HEK293 (cell line): ENCODE measurements around the gene TAPBPL.

Experiments
- CTCF ChIA-PET: fragments of 350-600 bp; formaldehyde crosslinking; extraction: SDS; loops from one replicate; lab custom pipeline; 2021; ENCODE audit warnings: antibody characterized with exemption; lab: Yijun Ruan, JAX
- POLR2A ChIA-PET: fragments of 300-600 bp; formaldehyde crosslinking; extraction: SDS; loops from one replicate; lab custom pipeline; 2020; ENCODE audit warnings: antibody characterized with exemption, inconsistent platforms; lab: Yijun Ruan, JAX
- H3K27ac ChIP-seq: fragments of 200-500 bp; sonication (Bioruptor generic); 2 replicates; pipeline ENCODE4 v1.5.1; 2014; ENCODE audit warnings: low read depth, low read length, control low read depth, inconsistent platforms; ENCODE audit errors: extremely low read depth
- H3K36me3 ChIP-seq, 2 experiments: fragments of 200-500 bp in 1 of 2; sonication (Bioruptor generic) in 1 of 2; 1 replicate in 1 of 2; 2 replicates in 1 of 2; pipeline ENCODE4 v1.5.1; 2014 to 2017; ENCODE audit warnings: inconsistent platforms in 2 of 2, low read length in 2 of 2; ENCODE audit not compliant: control insufficient read depth in 2 of 2, insufficient read depth in 1 of 2
- H3K4me1 ChIP-seq: fragments of 200-500 bp; sonication (Bioruptor generic); 2 replicates; pipeline ENCODE4 v1.5.1; 2014; ENCODE audit warnings: mild to moderate bottlenecking, low read length, inconsistent platforms; ENCODE audit not compliant: control insufficient read depth, insufficient read depth
- H3K4me3 ChIP-seq: 2 replicates; pipeline ENCODE4 v1.5.1; 2011; ENCODE audit warnings: low read depth, mild to moderate bottlenecking, control low read depth, low read length, moderate library complexity
- H3K9me3 ChIP-seq: fragments of 200-500 bp; sonication (Bioruptor generic); 2 replicates; pipeline ENCODE4 v1.5.1; 2014; ENCODE audit warnings: low read depth, low read length, inconsistent platforms; ENCODE audit not compliant: control insufficient read depth, insufficient read depth
- EGR2 ChIP-seq: fragments of 450-650 bp; formaldehyde crosslinking; IDR thresholded peaks from 2 replicates; pipeline ENCODE4 v1.5.1; 2016; ENCODE audit warnings: low read depth, missing biosample characterization, missing genetic modification characterization
- FEZF1 ChIP-seq: fragments of 450-650 bp; formaldehyde crosslinking; IDR thresholded peaks from 2 replicates; pipeline ENCODE4 v1.5.1; 2016; ENCODE audit warnings: missing biosample characterization, missing genetic modification characterization
- IKZF3 ChIP-seq: fragments of 450-650 bp; IDR thresholded peaks from 2 replicates; pipeline ENCODE4 v1.5.0; 2018; ENCODE audit warnings: missing biosample characterization, mild to moderate bottlenecking, missing genetic modification characterization, moderate library complexity
- KLF16 ChIP-seq: fragments of 450-650 bp; formaldehyde crosslinking; IDR thresholded peaks from 2 replicates; pipeline ENCODE4 v1.5.1; 2017; ENCODE audit warnings: missing biosample characterization, missing genetic modification characterization
- MYNN ChIP-seq: fragments of 450-650 bp; formaldehyde crosslinking; IDR thresholded peaks from 2 replicates; pipeline ENCODE4 v1.5.1; 2016; ENCODE audit warnings: missing biosample characterization, missing genetic modification characterization, borderline replicate concordance
- MZF1 ChIP-seq: fragments of 450-650 bp; formaldehyde crosslinking; IDR thresholded peaks from 2 replicates; pipeline ENCODE4 v1.5.1; 2017; ENCODE audit warnings: missing biosample characterization, missing genetic modification characterization, borderline replicate concordance
- REPIN1 ChIP-seq: fragments of 450-650 bp; formaldehyde crosslinking; IDR thresholded peaks from 2 replicates; pipeline ENCODE4 v1.5.1; 2017; ENCODE audit warnings: missing biosample characterization, missing genetic modification characterization, low read depth
- SP2 ChIP-seq: fragments of 450-650 bp; formaldehyde crosslinking; IDR thresholded peaks from 2 replicates; pipeline ENCODE4 v1.5.1; 2016; ENCODE audit warnings: missing biosample characterization, missing genetic modification characterization
- ZFHX2 ChIP-seq: fragments of 450-650 bp; formaldehyde crosslinking; conservative IDR thresholded peaks from 2 replicates; pipeline ENCODE4 v1.5.1; 2016; ENCODE audit warnings: missing biosample characterization, missing genetic modification characterization
- ZNF121 ChIP-seq: fragments of 450-650 bp; formaldehyde crosslinking; IDR thresholded peaks from 2 replicates; pipeline ENCODE4 v1.5.1; 2016; ENCODE audit warnings: missing biosample characterization, missing genetic modification characterization
- ZNF248 ChIP-seq: fragments of 450-650 bp; formaldehyde crosslinking; IDR thresholded peaks from 2 replicates; pipeline ENCODE4 v1.5.1; 2017; ENCODE audit warnings: missing biosample characterization, missing genetic modification characterization
- ZNF274 ChIP-seq, 2 experiments: fragments of 200-500 bp in 1 of 2; fragments of 450-650 bp in 1 of 2; sonication (Bioruptor generic) in 1 of 2; formaldehyde crosslinking in 1 of 2; IDR thresholded peaks; 2 replicates each; pipeline versions ENCODE4 v1.5.1 to v1.6.1; 2014 to 2016; ENCODE audit warnings: borderline replicate concordance in 1 of 2, inconsistent platforms in 1 of 2, low read length in 1 of 2, missing biosample characterization in 1 of 2, missing genetic modification characterization in 1 of 2
- ZNF366 ChIP-seq: fragments of 450-650 bp; formaldehyde crosslinking; conservative IDR thresholded peaks from 2 replicates; pipeline ENCODE4 v1.5.1; 2016; ENCODE audit warnings: missing biosample characterization, missing genetic modification characterization
- ZNF530 ChIP-seq: fragments of 450-650 bp; formaldehyde crosslinking; IDR thresholded peaks from 2 replicates; pipeline ENCODE4 v1.5.1; 2016; ENCODE audit warnings: low read depth, missing biosample characterization, missing genetic modification characterization
- ZNF596 ChIP-seq: fragments of 450-650 bp; IDR thresholded peaks from 2 replicates; pipeline ENCODE4 v1.5.0; 2018; ENCODE audit warnings: missing biosample characterization, mild to moderate bottlenecking, missing genetic modification characterization, moderate library complexity
- ZNF600 ChIP-seq: fragments of 450-650 bp; formaldehyde crosslinking; IDR thresholded peaks from 2 replicates; pipeline ENCODE4 v1.5.1; 2016; ENCODE audit warnings: missing biosample characterization, missing genetic modification characterization
- ZNF776 ChIP-seq: fragments of 450-650 bp; formaldehyde crosslinking; IDR thresholded peaks from 2 replicates; pipeline ENCODE4 v1.5.0; 2017; ENCODE audit warnings: missing biosample characterization, missing genetic modification characterization, borderline replicate concordance
- ZNF792 ChIP-seq: fragments of 450-650 bp; formaldehyde crosslinking; IDR thresholded peaks from 2 replicates; pipeline ENCODE4 v1.5.1; 2016; ENCODE audit warnings: missing biosample characterization, missing genetic modification characterization
- TF ChIP-seq, protein P1 (sequence below): fragments of 450-650 bp; formaldehyde crosslinking; IDR thresholded peaks from 2 replicates; pipeline ENCODE4 v1.5.1; 2016; ENCODE audit warnings: missing biosample characterization, missing genetic modification characterization
- TF ChIP-seq, protein P2 (sequence below): fragments of 450-650 bp; formaldehyde crosslinking; IDR thresholded peaks from 2 replicates; pipeline ENCODE4 v1.5.1; 2017; ENCODE audit warnings: missing biosample characterization, missing genetic modification characterization

TAPBPL gene

DNA sequence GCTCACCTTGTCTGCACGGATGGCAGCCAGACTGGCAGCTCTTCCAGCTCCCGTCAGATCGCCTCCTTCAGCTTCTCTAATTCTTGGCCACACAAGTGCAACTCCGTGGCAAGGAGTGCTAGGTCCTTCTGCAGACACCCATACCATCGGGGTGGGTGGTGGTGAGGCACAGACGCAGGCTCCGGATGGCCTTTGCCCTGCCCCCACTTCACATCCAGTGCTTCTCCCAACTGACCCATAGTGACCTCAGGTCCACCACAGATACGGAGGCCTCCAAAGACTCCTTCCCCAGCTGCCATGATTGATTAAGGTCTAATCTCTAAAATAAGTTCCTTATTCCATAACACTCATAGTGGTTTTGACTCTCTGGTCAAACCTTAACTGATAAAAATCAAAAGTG lies 27.0 kb upstream of the TAPBPL start:
- ChIA-PET POLR2A (interaction anchor here (1.0 to 1.3 kb wide), 2 partner anchors 39 to 109 kb away, joined by 3 to 4 read pairs; partner anchors contain the start of gene GAPDH), CTCF (interaction anchor here (0.6 to 5.6 kb wide), 9 partner anchors 9 to 409 kb away, joined by 3 to 73 read pairs (median 6); no protein-coding TSS in a partner anchor)
- Histone ChIP-seq H3K4me3 (no peak overlapping the region), H3K36me3 (no peaks in the 10 kb centered on the region), H3K4me1 (no peaks in the 10 kb centered on the region), H3K27ac (no peak overlapping the region), H3K9me3 (no peaks in the 10 kb centered on the region)
- TF ChIP-seq, protein P1, sequence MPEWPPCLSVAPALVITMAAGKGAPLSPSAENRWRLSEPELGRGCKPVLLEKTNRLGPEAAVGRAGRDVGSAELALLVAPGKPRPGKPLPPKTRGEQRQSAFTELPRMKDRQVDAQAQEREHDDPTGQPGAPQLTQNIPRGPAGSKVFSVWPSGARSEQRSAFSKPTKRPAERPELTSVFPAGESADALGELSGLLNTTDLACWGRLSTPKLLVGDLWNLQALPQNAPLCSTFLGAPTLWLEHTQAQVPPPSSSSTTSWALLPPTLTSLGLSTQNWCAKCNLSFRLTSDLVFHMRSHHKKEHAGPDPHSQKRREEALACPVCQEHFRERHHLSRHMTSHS (tag by site-specific recombination) = no peak
- TF ChIP-seq ZNF600 (tag by site-specific recombination) = 0 out of 2 replicates have a peak, but pooled peaks have one; percentile 17

DNA sequence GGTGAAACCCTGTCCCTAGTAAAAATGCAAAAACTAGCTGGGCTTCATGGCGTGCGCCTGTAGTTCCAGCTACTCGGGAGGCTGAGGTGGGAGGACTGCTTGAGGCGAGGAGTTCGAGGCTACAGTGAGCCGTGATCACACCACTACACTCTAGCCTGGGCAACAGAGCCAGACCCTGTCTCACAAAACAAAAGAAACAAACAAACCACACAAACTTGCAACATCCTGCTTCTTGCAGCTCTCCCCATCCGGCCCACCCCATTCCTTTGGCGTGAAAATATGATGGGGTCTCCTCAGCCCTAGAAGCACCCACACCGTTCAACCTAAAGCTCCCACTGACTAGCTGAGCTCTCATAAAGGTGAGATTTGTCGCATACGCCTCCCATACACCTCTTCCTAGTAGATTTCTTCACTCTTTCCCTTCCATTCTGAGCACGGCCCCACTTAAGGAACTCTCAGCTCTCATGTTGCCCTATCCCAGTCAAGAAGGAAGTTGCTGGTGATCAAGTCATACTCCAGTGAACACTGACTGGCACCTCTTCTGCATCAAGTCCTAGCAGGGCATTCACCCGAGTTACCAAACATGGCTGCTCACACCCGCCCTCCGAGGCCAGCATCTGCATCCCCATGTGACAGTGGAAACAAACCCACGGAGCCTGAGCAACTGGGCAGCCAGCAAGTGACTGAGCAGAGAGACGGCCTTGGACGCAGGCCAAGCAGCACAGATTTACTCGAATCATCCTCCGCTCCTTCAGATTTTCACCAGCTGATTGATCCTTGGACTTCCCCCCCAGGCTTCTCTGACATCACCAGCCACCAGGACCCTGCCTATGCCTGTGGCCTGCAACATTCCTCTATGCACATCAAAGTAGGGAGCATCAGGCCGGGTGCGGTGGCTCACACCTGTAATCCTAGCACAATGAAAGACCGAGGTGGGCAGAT lies 26.0 kb upstream of the TAPBPL start:
- no peak overlapping the region for H3K27ac ChIP-seq
- 0 out of 2 replicates have a peak, but pooled peaks cover 4% of the 10 kb centered on the region for H3K4me1 ChIP-seq
- CTCF ChIA-PET = interaction anchor here (0.5 to 5.6 kb wide), 6 partner anchors 40 to 453 kb away, joined by 3 to 73 read pairs (median 3); no protein-coding TSS in a partner anchor
- POLR2A ChIA-PET = interaction anchor here (1.1 to 1.4 kb wide), 2 partner anchors 105 to 108 kb away, joined by 3 to 6 read pairs; partner anchors contain the start of gene GAPDH
- TF ChIP-seq ZNF121 (tag by site-specific recombination) = 0 out of 2 replicates have a peak, but pooled peaks have one; percentile 39
- TF ChIP-seq REPIN1 (tag by site-specific recombination) = no peak
- no peak overlapping the region for H3K4me3 ChIP-seq
- no peaks in the 10 kb centered on the region for H3K9me3 ChIP-seq
- H3K36me3 ChIP-seq = no peaks in the 10 kb centered on the region

DNA sequence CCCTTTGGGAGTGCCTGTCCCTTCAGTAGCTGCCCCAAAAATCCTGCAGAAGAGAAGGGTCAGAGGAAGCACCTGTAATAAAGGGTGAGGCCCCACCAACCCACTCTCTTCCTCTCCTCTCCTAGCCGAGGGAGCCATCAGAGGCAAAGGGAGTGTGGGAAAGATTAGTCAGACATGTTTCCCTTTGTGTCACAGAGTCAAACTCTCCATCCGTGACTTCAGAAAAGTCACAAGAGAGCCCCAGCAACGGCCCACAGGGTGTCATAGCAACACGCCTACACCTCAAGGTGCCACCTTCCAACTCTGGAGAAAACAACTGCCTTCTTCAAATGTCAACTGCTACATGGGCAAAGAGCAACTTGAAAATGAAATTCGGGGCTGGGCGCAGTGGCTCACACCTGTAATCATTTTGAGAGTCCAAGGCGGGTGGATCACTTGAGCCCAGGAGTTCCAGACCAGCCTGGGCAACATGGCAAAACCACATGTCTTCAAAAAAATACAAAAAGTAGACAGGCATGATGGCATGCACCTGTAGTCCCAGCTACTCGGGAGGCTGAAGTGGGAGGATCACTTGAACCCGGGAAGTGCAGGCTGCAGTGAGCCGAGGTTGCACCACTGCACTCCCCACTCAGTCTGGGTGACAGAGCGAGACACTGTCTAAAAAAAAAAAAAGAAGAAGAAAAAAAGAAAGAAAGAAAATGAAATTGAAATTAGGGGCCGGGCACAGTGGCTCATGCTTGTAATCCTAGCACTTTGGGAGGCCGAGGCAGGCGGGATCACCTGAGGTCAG lies 24.8 kb upstream of the TAPBPL start:
- no peaks in the 10 kb centered on the region for H3K9me3 ChIP-seq
- no peaks in the 10 kb centered on the region for H3K36me3 ChIP-seq
- no peak overlapping the region for H3K27ac ChIP-seq
- ChIA-PET POLR2A (interaction anchor here (0.7 kb wide), 1 partner anchor 636 kb away, joined by 3 read pairs; no protein-coding TSS in a partner anchor), CTCF (interaction anchor here (0.7 to 5.6 kb wide), 5 partner anchors 35 to 261 kb away, joined by 3 to 73 read pairs (median 7); no protein-coding TSS in a partner anchor)
- no peak; the same call in 1 of the 2 replicates for TF ChIP-seq EGR2
- TF ChIP-seq MZF1 (tag by site-specific recombination) = no peak
- no peak for TF ChIP-seq FEZF1 (tag by site-specific recombination)
- TF ChIP-seq ZNF248 (tag by site-specific recombination) = no peak
- no peak for TF ChIP-seq SP2 (tag by site-specific recombination)
- TF ChIP-seq ZNF274 (IDR thresholded peaks at IDR 0.05; ENCODE audit: low read length) = no peak
- no peak for TF ChIP-seq ZNF274 (tag by site-specific recombination; IDR thresholded peaks at IDR 0.05; ENCODE audit: borderline replicate concordance)
- no peak for TF ChIP-seq ZNF366 (tag by site-specific recombination)
- TF ChIP-seq IKZF3 (tag by site-specific recombination) = no peak
- no peak for TF ChIP-seq ZNF792
- no peak for TF ChIP-seq ZNF596 (tag by site-specific recombination)
- peak; percentile 69 for TF ChIP-seq ZFHX2 (tag by site-specific recombination)
- 0 out of 2 replicates have a peak, but pooled peaks have one; percentile 56 for TF ChIP-seq MYNN (tag by site-specific recombination)
- TF ChIP-seq ZNF530 (tag by site-specific recombination) = no peak
- TF ChIP-seq, protein P2, sequence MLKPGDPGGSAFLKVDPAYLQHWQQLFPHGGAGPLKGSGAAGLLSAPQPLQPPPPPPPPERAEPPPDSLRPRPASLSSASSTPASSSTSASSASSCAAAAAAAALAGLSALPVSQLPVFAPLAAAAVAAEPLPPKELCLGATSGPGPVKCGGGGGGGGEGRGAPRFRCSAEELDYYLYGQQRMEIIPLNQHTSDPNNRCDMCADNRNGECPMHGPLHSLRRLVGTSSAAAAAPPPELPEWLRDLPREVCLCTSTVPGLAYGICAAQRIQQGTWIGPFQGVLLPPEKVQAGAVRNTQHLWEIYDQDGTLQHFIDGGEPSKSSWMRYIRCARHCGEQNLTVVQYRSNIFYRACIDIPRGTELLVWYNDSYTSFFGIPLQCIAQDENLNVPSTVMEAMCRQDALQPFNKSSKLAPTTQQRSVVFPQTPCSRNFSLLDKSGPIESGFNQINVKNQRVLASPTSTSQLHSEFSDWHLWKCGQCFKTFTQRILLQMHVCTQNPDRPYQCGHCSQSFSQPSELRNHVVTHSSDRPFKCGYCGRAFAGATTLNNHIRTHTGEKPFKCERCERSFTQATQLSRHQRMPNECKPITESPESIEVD (tag by site-specific recombination) = no peak
- TF ChIP-seq ZNF776 (tag by site-specific recombination) = no peak
- no peak for TF ChIP-seq KLF16 (tag by site-specific recombination)
- no peak overlapping the region for H3K4me3 ChIP-seq
- H3K4me1 ChIP-seq = 0 out of 2 replicates have a peak, but pooled peaks cover 4% of the 10 kb centered on the region
